GM12891 (cell line): Measurements from ENCODE around the gene TEPSIN.

Experiments
- POLR2A ChIP-seq: IDR thresholded peaks from 2 replicates; pipeline ENCODE4 v1.6.1; 2011; ENCODE audit warnings: low read depth, low read length, control low read depth
- TAF1 ChIP-seq: IDR thresholded peaks from 2 replicates; pipeline ENCODE4 v1.6.1; 2011; ENCODE audit warnings: low read depth, low read length, control low read depth

DNA sequence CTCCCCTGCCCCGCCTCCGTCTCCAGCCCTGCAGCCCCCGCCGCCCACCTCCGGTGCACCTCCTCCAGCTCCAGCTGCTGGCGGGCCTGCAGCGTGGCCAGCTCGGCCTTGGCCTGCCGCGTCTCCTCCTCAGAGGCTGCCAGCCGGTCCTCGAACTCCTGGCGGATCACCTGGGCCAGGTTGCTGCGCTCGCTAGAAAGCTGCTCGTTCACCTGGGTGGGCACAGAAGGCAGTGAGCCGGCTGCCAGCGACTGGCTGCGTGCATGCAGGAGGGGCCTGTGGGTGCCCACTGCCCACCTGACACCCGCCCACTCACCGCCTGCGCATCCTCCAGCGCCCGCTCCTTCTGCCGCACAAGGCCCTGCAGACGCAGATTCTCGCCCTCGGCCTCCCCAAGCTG, 48.3 kb downstream of the TEPSIN start:
- no peak for TF ChIP-seq TAF1
- no peak for TF ChIP-seq POLR2A
